Stimulated activated CD8-positive, alpha-beta memory T cell treated with anti-CD3 and anti-CD28 coated beads, Interleukin-15, amount 100 ng/mL, for 4 hours (primary cell): ENCODE results near the gene FAM107B.
"Not testable (repeated sequence)": the region's sequence is repeated elsewhere in the genome, so short reads cannot be mapped to it uniquely, and the experiment has no call there.

Source experiments
- DNase-seq, 2 donors: peaks; one replicate each; pipeline ENCODE4 v3.0.0-alpha.2; 2020; ENCODE audit warnings: low read depth in 2 of 2

Gene FAM107B

DNA sequence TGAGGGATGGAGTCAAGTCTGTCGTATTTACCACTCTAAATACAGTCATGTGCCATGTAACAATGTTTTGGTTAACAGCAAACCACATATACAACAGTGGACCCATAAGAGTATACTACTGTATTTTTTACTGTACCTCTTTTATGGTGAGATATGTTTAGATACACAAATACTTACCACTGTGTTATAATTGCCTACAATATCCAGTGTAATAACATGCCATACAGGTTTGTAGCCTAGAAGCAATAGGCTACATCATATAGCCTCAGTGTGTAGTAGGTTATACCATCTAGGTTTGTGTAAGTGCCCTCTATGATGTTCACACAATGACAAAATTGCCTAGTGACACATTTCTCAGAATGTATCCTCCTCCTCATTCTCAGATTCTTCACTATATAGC lies 110.4 kb downstream of the FAM107B start:
- no peak for DNase-seq

DNA sequence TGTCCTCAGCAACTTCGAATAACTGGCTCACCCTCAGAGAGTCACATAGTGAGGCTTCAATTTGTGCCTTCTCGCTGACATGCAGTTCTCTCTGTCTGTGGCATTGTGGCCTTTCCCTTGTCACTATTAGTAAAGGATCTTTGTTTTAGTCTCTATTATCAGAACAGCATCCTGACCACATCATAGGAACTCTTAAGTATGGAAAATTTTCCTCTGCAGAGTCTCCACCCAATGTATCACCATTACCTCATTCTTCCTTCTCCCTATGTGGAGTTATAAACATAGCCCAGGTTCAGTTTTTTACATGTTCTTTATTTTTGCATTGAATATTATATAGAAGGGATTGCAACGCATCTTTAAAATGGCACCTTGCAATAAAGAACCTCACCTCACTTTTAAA lies 112.9 kb downstream of the FAM107B start:
- no peak for DNase-seq

DNA sequence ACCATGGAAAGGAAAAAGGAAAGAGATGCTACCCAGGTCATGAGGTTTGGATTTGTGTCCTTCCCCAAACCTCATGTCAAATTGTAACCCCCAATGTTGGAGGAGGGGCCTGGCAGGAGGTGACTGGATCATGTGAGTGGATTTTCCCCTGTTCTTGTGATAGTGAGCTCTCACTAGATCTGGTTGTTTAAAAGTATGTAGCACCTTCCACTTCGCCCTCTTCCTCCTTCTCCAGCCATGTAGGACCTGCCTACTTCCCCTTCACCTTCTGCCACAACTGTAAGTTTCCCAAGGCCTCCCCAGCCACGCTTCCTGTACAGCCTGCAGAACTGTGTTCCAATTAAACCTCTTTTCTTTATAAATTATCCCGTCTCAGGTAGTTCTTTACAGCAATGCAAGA lies 113.9 kb downstream of the FAM107B start:
- no peak for DNase-seq

DNA sequence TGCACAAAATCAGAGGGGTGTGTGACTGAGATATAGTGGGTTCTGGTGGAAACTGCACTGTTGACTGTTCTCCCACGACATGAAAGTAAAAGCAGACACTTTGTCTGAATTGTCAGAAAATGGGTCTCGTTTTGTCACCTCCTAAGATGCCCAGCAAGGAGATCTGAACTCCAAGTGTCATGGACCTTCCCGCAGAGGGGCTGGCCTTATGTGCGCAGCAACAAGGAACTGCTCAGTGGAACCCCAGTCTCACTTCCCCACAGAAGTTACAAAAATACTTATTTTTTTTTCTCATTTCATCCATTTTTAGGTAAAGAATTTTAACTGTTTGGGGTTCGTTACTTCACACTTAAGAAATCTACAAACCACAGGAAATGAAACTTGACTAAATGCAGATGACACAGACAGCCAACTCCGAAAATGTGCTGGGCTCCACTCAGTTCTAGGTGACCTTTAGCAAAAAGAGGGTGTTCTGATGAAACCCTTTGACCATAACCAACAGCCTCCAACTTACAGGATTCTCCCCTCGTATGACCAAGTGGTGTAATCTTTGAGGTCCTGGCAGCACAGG lies 115.0 kb downstream of the FAM107B start:
- DNase-seq = peak in 1 of 2 donors; percentile 13

DNA sequence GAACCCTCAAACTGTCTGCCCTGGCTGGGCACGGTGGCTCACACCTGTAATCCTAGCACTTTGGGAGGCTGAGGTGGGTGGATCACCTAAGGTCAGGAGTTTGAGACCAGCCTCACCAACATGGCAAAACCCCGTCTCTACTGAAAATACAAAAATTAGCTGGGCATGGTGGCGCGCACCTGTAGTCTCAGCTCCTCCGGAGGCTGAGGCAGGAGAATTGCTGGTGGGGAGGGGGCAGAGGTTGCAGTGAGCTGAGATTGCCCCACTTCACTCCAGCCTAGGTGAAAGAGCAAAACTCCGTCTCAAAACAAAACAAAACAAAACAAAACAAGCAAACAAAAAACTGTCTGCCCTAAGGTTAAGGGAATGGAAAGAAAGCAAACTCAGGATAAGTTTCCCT lies 115.6 kb downstream of the FAM107B start:
- DNase-seq = not testable (repeated sequence)

DNA sequence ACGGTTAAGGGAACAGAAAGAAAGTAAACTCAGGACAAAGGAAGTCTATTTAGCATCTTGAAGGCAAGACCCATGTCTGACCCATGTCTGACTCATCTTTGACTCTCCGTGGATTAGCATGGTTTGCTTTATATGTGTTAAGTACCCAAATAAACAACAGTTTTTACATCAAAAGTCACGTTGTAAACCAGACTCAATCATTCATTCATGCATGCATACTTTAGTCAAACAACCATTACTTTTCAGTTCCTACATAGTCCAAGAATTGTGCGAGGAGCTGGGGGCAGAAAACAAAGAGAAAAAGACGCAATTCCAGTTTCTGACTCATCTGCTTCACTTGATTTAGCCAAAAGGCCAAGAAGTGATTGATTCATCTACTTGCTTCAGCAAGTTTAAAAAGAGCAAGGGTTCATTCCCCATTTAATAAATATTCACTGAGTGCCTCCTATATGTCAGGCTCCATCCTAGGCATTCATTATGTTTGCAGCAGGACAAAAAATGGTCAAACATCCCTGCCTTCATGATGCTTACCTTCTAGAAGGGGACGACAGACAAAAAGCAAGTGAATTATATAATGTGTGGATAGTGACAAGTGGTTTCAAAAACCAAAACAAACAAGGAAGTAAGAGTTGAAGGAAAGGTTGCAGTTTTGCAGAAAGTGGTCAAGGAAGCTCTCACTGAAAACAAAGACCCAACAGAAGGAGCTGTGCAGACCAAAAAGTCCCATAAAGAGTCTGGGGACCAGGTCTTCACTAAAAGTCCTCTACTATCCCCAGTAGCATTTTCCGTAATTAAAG lies 116.2 kb downstream of the FAM107B start:
- no peak for DNase-seq

DNA sequence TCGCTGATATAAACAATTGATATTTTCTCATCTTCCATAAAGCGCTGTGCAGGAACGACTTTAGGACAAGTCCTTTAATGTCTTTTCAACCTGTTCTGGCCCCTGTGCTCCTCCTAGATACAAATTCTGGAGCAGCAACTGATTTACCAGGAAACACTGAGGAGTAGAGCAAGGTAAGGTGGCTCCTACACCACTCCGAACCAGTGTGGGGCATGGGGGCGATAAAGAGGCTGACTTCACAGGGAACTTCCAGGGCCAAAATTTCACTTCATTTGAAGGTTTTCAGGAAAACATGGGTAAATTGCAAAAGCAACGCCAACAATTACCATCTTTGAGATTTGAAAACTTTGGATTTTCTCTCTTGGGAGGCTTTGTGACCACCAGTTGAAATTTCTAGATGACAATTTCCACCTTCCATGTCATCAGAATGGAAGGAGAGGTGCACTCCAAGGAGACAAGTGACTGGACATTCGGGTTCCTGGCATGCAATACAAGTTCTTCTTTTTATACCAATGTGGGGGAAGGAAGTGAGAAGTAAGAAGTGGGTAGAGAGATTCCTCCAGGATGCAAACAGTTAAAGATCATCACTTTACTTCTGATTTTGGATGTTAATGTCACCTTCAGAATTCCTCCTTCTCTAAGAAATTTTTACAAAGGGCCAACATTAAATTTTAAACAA lies 118.5 kb downstream of the FAM107B start:
- DNase-seq = no peak

DNA sequence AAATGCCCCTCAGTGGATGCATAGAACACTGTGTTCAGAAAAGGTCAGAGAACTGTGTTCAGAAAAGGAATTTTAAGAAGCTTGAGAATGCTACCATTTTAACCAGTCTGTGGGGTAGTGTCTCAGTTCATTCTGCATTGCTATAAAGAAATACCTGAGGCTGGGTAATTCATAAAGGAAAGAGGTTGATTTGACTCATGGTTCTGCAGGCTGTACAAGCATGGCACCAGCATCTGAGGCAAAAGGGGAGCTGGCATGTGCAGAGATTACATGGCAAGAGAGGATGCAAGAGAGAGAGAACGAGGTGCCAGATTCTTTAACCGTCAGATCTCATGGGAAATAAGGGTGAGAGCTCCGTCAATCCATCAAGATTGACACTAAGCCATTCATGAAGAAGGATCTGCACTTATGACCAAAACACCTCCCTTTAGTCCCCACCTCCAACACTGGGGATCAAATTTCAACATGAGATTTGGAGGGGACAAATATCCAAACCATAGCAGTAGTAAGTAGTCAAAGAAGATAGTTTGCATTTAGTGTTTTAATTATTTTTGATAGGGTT lies 119.8 kb downstream of the FAM107B start:
- no peak for DNase-seq

DNA sequence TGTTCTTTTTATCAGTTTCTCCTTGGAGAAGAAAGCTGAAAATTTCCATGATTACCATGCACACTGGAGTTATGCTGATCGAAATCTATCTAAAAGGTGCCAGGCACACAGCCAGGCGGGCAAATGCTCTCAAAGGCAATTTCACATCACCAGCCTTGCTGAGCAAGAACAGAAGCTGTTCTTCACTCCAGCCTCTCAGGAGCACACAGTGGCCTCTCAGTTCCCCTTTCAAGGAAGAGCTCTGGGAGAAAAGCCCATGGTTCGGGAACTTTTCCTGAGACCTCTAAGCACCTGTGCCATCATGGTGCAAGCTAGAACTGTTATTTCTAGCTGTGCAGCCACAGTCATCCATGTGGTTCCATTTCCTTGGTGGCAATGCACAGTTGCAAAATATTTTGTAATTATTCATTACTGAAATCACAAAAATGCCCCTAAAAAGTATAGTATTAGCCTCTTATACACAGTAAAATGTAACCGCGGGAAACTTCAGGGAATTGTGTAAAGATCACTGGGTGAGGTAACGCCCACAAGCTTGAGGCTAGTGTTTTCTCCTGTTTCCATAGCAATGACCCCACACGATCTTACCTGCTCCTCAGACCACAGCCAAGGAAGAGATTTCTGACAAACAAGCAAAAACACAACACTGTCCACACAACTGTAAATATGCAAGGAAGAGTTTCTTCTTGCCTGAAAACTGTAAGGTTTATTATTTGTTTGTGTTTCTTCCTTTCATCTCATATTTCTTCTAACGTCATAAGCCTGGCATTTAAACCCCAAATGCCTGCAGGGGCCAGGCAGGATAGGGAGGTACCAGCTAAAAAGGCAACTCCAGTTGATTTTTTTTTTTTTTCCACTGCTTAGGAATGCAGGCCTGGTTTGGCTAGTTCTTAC lies 121.2 kb downstream of the FAM107B start:
- DNase-seq = no peak

DNA sequence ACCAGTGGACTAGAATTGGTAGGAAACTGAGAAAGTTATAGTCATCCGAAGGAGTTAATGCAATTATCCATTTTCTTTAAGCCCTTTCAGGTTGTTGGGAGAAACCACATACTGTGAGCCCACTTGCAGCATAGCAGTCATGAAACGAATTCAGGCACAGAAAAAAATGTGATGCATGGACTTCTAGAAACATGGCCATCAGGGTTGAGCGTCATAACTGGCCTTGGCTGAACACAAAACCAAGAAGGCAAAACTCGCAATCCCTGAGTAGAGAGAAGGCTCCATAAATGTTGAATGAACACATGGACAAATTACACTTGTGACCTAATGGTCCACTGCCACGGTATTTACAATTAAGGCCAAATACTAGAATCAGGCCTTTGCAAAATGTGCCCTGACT lies 121.9 kb downstream of the FAM107B start:
- no peak for DNase-seq

DNA sequence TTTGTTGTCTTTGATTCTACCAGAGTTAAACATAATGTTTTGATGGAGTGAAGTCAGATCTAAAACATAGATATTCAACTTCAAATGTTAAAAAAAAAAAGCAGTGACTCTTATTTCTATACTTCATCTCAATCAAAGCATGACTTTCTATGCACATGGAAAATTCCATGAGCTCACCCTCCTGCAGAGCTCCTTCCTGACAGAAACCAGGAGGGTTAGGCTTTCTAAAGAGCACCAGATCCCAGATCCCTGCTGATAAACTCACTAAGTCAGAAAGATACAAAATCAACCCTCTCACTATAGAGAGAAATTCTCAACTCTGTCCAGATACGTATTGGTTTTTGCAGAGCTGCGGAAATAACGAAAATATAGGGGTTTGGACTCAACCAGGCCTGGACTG lies 122.6 kb downstream of the FAM107B start:
- DNase-seq = no peak

DNA sequence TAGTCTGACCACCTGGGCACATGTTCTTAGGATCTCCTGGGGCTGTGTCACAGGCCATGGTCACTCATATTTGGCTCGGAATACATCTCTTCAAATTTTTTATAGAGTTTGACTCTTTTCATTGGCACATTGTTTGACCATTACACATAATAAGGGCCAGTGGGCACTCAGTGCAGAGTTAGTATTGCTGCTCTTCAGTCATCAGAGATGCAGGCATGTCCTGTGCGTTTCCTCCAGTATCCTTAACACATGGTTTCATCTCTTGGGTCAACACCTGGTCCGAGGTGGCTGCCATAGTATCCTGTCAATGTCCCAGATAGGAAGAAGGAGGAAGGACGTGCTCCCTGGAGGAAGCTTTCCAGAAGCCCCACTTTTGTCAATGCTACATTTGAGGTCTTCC lies 125.0 kb downstream of the FAM107B start:
- DNase-seq = no peak

DNA sequence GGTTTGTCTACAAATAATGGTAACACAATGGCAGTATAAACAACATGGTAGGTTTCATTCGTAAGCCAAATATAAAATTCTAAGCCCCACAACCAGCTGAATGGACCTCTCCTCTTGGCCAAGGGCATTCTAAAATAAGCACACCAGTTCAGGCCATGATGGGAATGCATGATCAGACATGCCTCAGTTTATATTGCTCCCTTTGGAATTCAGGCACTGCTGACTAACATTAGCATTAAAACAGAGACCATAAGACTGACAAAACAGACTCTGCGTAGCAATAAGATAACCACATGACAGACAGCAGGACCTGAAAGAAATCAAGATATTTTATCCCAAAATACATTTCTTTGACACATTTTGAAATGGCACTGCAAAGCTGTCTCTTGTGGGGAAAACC lies 125.8 kb downstream of the FAM107B start:
- no peak for DNase-seq

DNA sequence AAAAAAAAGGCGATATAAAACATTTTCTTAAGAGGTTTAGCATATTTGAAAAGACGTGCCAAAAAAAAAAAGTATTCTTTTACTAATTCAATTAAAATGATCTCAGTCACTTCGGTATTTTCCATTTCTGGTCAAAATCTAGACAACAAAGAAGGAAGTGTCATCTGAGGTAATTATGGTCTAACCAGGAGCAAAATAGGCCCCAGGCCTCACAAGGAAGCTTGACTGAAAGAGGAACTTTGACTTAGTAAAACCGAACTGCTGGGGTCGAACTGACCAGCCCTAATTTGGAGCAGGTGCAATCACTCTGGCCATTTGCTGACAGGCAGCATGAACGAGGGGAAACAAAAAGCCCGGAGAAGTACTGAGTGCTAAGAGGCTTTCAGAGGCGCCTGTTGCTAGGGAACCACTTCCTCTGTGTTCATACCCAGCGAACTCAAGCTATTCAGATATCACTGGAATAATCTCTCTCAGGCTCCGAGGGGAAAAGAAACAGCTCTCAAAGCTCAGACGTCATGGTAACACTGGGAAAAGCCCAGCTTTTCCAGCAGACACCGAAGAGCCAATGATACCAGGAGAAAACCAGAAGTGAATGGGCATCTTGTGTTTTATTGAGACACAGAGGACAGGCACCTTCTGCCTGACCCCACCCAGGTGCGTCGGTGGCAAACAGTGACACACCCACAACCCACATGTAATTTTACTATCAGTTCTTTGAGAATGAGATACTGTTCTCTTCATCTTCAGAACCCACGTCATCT lies 126.5 kb downstream of the FAM107B start:
- DNase-seq = peak; percentile 34 to 52

DNA sequence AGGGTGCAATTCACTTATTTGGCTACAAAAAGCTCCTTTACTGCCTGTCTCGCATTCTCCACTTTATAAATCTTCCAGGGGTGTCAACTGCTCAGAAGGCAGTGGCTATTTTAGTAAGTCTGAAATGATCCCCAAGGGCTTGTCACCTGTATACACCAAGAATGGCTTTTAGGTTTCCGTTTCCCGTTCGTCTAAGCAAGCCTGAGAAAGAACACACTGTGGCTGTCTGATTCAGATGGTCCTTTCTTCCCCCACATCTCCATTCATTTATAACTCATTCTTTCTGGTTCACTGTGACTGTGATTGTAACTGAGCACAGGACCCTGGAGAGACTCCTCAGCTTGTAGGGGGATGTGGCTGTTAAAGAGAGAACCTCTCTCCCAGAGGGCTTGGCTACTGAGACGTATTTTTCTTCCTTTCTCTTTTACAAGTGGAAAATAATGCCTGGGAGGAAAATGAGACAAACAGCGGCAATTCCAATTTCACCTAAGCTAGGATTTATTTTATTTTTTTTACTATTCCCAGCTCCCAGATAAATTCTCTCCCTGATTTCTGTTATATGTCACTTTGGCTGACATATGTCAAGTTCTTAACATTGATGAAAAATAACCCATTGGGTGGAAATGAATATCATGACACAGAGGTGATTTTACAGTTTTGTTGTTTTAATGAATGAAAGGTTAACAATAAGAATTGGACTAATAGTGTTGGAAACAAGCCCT lies 129.3 kb downstream of the FAM107B start:
- DNase-seq = no peak

DNA sequence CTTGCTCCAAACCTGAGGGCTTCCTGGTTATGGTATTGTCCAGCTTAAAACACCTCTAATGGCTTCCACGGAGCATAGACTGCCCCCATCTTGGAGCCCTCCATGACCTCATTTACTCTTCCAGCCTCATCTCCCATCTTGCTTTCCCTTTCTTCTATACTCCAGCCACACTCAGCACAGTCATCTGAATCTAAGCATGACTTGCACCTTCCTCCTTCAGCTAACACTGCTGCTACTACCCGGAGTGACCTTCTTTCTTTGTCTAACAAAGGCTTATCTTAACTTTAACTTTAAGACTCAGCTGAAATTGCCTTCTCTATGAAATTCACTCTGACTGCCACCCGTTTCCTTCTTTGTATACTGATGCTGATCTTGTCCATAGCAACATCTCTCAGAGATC lies 135.1 kb downstream of the FAM107B start:
- DNase-seq = no peak

DNA sequence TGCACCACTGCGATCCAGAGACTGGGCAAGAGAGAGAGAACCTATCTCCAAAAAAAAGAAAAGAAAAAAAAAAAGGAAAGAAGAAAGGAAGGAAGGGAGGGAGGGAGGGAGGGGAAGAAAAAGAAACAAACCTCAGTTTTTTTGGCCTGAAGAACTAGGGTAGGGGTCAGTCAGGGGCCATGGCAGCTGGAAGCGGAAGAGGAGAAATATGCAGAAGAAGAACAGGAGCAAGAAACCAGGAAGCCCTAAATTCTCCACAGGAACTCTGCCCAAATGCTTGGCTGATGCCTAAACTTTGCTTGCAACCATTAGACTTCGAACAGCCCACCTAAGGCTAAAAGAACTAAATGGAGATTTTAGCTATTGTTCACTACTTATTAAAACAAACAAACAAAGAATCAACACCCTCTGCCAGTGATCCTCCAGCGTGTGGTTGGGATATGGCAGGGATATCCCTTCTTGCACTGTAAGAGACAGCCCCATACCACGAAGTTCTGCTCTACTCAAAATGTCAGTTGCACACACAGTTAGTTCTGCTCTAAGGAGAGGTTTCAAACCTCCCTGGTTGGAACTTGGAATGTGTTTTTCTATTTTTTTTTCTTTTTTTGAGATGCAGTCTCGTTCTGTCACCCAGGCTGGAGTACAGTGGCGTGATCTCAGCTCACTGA lies 139.5 kb downstream of the FAM107B start:
- no peak for DNase-seq

DNA sequence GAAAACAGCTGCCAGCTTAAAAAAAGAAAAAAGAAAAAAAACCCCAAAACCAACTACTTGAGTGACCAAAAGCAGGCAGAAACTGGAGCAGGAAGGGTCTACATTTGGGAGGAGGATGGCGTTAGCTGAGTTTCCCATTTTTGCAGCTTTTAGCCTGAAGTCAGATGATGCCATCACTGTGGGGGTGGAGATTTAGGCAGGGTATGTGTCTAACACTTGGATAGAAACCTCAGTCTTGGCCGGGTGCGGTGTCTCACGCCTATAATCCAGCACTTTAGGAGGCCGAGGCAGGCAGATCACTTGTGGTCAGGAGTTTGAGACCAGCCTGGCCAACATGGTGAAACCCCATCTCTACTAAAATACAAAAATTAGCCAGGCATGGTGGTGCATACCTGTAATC lies 140.1 kb downstream of the FAM107B start:
- DNase-seq = not testable (repeated sequence)

DNA sequence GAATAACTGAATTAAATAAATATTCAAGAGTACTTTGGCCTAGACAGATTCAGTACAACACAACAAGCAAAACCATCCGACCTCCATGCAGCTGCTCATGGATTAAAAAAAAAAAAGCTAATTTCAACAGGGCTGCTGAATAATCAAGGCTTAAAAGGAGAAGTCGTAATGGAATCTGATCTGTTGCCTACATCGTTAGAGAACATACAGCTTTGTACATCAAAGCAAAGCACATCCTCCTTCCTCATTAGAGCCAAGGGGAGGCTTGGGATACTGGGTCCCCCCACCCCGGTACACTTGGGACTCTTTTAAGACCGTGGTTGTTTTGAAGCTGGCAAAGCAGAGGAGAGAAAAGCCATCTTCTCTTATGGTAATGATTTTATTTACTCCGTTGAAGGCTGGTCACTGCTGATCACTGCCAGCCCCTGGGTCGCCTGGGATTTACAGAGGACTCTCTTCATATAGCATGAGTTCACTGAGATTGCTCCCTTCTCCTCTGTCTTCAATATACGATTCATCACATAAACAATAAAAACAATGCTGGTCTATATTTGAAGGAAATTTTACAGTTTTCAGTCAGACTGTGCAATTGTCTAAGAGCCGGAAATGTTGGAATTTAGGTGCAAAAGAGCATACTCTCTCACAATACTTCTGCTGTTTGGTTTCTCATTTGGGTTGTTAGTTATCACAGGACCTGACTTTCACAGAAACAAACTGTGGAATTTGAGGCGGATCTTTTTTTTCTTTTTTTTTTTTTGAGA lies 148.8 kb downstream of the FAM107B start:
- DNase-seq = no peak
